ENCODE data around the gene UBE2M. TPM values are rescaled to one million over a fixed set of nuclear protein-coding genes. Genes with fewer than 3 reads are reported as not detected.

Gene UBE2M
- total RNA-seq, 1 experiment from 2014 or later: 158 TPM

- Mint-ChIP-seq H3K9me3 (ENCODE audit: unreplicated experiment) (no peaks in the 10 kb centered on the region), H3K4me1 (ENCODE audit: insufficient read depth, unreplicated experiment) (no peaks in the 10 kb centered on the region), H3K27me3 (ENCODE audit: insufficient read depth, unreplicated experiment) (peaks cover 32% of the 10 kb centered on the region), H3K36me3 (ENCODE audit: insufficient read depth, unreplicated experiment) (no peaks in the 10 kb centered on the region), H3K4me3 (ENCODE audit: unreplicated experiment) (no peak overlapping the region), H3K27ac (ENCODE audit: low read depth, unreplicated experiment) (no peak overlapping the region)
- no TSS peak for BruUV-seq (replicated peaks)
- POLR2A ChIA-PET: interaction anchor here (0.8 to 1.0 kb wide), 2 partner anchors 14 to 15 kb away, joined by 3 to 4 read pairs; partner anchors contain the start of gene TRIM28
- DNase-seq (ENCODE audit: unreplicated experiment): no peak
- TF ChIP-seq, protein P1, sequence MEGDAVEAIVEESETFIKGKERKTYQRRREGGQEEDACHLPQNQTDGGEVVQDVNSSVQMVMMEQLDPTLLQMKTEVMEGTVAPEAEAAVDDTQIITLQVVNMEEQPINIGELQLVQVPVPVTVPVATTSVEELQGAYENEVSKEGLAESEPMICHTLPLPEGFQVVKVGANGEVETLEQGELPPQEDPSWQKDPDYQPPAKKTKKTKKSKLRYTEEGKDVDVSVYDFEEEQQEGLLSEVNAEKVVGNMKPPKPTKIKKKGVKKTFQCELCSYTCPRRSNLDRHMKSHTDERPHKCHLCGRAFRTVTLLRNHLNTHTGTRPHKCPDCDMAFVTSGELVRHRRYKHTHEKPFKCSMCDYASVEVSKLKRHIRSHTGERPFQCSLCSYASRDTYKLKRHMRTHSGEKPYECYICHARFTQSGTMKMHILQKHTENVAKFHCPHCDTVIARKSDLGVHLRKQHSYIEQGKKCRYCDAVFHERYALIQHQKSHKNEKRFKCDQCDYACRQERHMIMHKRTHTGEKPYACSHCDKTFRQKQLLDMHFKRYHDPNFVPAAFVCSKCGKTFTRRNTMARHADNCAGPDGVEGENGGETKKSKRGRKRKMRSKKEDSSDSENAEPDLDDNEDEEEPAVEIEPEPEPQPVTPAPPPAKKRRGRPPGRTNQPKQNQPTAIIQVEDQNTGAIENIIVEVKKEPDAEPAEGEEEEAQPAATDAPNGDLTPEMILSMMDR (IDR thresholded peaks at IDR 0.05; ENCODE audit: unreplicated experiment): no peak
- intact Hi-C loops (cut with micrococcal nuclease): no loop called here
- CTCF ChIA-PET: interaction anchor here (1.8 kb wide), 1 partner anchor 9 kb away, joined by 7 read pairs; no protein-coding TSS in a partner anchor
Observed at GRCh38 chr19:58529405-58529804, 29.0 kb downstream of the UBE2M start.

DNA sequence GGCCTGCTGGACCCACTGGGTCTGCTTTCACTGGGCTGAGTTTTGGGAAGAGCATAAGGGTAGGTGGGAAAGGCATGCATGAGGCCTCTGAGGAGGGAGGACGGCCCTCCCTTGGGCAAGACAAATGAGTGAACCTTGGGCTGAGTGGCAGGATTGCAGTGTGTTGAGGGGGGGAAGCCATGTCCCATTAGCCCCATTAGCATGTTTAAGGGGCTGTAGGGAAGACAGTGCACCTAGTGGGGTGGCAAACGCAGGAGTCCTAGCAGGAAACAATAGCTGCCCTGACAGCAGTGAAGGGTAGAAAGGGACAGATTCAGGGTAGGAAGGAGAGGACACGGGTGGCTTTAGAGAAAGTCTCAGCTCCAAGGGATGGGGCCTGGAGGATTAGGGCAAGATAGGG, 35.7 kb downstream of the UBE2M start:
- Mint-ChIP-seq H3K27me3 (ENCODE audit: insufficient read depth, unreplicated experiment) (no peaks in the 10 kb centered on the region), H3K4me3 (ENCODE audit: unreplicated experiment) (no peak overlapping the region), H3K9me3 (ENCODE audit: unreplicated experiment) (no peaks in the 10 kb centered on the region), H3K27ac (ENCODE audit: low read depth, unreplicated experiment) (no peak overlapping the region), H3K4me1 (ENCODE audit: insufficient read depth, unreplicated experiment) (peaks cover 19% of the 10 kb centered on the region), H3K36me3 (ENCODE audit: insufficient read depth, unreplicated experiment) (peaks cover 23% of the 10 kb centered on the region)
- POLR2A ChIA-PET: interaction anchor here (1.0 to 6.7 kb wide), 3 partner anchors 23 to 36 kb away, joined by 3 to 194 read pairs (median 166); partner anchors contain the start of genes CHMP2A, TRIM28 and UBE2M
- no peak for DNase-seq (ENCODE audit: unreplicated experiment)
- no TSS peak for BruUV-seq (replicated peaks)
- intact Hi-C loops (cut with micrococcal nuclease): no loop called here
- CTCF ChIA-PET: interaction anchor here (0.5 to 1.4 kb wide), 2 partner anchors 9 to 59 kb away, joined by 3 to 4 read pairs; no protein-coding TSS in a partner anchor
- TF ChIP-seq, protein P1 (IDR thresholded peaks at IDR 0.05; ENCODE audit: unreplicated experiment): no peak

- Mint-ChIP-seq H3K9me3 (ENCODE audit: unreplicated experiment) (no peaks in the 10 kb centered on the region), H3K27ac (ENCODE audit: low read depth, unreplicated experiment) (peak overlapping the region; percentile 23), H3K36me3 (ENCODE audit: insufficient read depth, unreplicated experiment) (peaks cover 28% of the 10 kb centered on the region), H3K4me1 (ENCODE audit: insufficient read depth, unreplicated experiment) (peaks cover 19% of the 10 kb centered on the region), H3K4me3 (ENCODE audit: unreplicated experiment) (peak overlapping the region; percentile 83), H3K27me3 (ENCODE audit: insufficient read depth, unreplicated experiment) (no peaks in the 10 kb centered on the region)
- intact Hi-C loops (cut with micrococcal nuclease): no loop called here
- POLR2A ChIA-PET: interaction anchor here (2.7 to 6.7 kb wide), 4 partner anchors 24 to 46 kb away, joined by 13 to 194 read pairs (median 122); partner anchors contain the start of genes CHMP2A, TRIM28, UBE2M and ZNF446
- TF ChIP-seq, protein P1 (IDR thresholded peaks at IDR 0.05; ENCODE audit: unreplicated experiment): no peak
- no peak for DNase-seq (ENCODE audit: unreplicated experiment)
- no TSS peak for BruUV-seq (replicated peaks)
- CTCF ChIA-PET: interaction anchor here (0.5 to 5.7 kb wide), 6 partner anchors 8 to 212 kb away, joined by 3 to 43 read pairs (median 8); partner anchors contain the start of genes CHMP2A and TRIM28
Observed at GRCh38 chr19:58521651-58522050, 36.8 kb downstream of the UBE2M start.

DNA sequence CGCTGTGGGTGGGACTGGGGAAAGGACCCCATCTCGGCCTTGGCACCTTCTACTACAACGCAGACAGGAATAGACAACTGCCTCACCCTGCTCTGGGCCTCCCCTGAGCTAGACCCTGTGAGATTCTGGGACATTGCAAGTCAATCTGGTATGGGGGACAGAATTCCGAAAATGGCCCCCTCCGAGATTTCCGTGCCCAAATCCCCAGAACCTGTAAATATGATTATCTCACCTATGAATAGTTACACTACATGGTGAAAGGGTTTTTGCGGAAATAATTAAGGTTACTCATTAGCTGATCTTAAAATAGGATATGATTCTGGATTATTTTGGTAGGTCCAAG, 38.2 kb downstream of the UBE2M start:
- H3K4me1 Mint-ChIP-seq (ENCODE audit: insufficient read depth, unreplicated experiment): peaks cover 27% of the 10 kb centered on the region
- BruUV-seq (replicated peaks): no TSS peak
- intact Hi-C loops (cut with micrococcal nuclease): no loop called here
- TF ChIP-seq, protein P1 (IDR thresholded peaks at IDR 0.05; ENCODE audit: unreplicated experiment): no peak
- no peaks in the 10 kb centered on the region for H3K27me3 Mint-ChIP-seq (ENCODE audit: insufficient read depth, unreplicated experiment)
- no peaks in the 10 kb centered on the region for H3K9me3 Mint-ChIP-seq (ENCODE audit: unreplicated experiment)
- H3K27ac Mint-ChIP-seq (ENCODE audit: low read depth, unreplicated experiment): peak overlapping the region; percentile 100
- peak overlapping the region; percentile 83 for H3K4me3 Mint-ChIP-seq (ENCODE audit: unreplicated experiment)
- DNase-seq (ENCODE audit: unreplicated experiment): no peak
- CTCF ChIA-PET: interaction anchor here (0.6 to 5.7 kb wide), 22 partner anchors 9 to 1415 kb away, joined by 3 to 43 read pairs (median 4); partner anchors contain the start of genes CHMP2A and TRIM28
- H3K36me3 Mint-ChIP-seq (ENCODE audit: insufficient read depth, unreplicated experiment): peaks cover 28% of the 10 kb centered on the region
- POLR2A ChIA-PET: interaction anchor here (0.7 to 6.7 kb wide), 30 partner anchors 9 to 1109 kb away, joined by 3 to 194 read pairs (median 5); partner anchors contain the start of genes CHMP2A, MZF1, RNF225 and RPS5
